ENCODE measurements around the gene SLC22A23.
"Not testable (repeated sequence)": the region's sequence is repeated elsewhere in the genome, so short reads cannot be mapped to it uniquely, and the experiment has no call there.

The SLC22A23 gene

DNA sequence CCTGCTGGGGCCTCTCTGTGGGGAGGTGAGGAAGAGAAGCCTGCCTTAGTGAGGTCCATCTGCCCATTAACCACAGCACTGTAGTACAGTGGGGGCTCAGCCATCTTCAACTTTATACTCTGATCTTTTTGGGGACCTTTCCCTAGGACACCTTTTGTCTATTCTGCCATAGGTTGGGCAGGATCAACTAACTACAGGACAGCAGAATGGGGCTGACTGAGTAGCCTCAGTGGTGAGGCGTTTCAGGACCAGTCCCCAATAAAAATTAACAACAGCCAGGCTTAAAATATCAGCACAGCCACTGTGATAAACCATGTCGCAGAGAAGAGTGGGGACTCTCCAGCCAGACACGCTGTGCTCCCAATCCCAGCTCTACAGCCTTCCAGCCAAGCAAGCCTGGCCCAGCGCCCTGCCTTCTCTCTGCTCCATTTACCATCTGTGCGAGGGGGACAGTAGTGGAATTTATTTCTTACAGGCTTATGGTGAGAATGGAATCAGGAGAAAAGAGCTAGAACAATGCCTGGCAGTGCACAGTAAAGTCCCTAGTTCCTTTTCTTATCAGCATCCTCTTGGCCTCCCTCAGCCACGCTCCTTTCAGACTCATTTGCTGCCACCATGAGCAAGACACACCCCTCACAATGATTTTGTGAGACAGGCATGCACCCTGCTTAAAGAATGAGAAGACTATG is 75.5 kb downstream of the SLC22A23 start:
- FAIRE-seq (no peak), DNase-seq (ENCODE audit: insufficient read length, low spot score) (no peak)
- TF ChIP-seq, protein P1, sequence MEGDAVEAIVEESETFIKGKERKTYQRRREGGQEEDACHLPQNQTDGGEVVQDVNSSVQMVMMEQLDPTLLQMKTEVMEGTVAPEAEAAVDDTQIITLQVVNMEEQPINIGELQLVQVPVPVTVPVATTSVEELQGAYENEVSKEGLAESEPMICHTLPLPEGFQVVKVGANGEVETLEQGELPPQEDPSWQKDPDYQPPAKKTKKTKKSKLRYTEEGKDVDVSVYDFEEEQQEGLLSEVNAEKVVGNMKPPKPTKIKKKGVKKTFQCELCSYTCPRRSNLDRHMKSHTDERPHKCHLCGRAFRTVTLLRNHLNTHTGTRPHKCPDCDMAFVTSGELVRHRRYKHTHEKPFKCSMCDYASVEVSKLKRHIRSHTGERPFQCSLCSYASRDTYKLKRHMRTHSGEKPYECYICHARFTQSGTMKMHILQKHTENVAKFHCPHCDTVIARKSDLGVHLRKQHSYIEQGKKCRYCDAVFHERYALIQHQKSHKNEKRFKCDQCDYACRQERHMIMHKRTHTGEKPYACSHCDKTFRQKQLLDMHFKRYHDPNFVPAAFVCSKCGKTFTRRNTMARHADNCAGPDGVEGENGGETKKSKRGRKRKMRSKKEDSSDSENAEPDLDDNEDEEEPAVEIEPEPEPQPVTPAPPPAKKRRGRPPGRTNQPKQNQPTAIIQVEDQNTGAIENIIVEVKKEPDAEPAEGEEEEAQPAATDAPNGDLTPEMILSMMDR (IDR thresholded peaks at IDR 0.05; ENCODE audit: insufficient read depth, missing control alignments) = no peak

DNA sequence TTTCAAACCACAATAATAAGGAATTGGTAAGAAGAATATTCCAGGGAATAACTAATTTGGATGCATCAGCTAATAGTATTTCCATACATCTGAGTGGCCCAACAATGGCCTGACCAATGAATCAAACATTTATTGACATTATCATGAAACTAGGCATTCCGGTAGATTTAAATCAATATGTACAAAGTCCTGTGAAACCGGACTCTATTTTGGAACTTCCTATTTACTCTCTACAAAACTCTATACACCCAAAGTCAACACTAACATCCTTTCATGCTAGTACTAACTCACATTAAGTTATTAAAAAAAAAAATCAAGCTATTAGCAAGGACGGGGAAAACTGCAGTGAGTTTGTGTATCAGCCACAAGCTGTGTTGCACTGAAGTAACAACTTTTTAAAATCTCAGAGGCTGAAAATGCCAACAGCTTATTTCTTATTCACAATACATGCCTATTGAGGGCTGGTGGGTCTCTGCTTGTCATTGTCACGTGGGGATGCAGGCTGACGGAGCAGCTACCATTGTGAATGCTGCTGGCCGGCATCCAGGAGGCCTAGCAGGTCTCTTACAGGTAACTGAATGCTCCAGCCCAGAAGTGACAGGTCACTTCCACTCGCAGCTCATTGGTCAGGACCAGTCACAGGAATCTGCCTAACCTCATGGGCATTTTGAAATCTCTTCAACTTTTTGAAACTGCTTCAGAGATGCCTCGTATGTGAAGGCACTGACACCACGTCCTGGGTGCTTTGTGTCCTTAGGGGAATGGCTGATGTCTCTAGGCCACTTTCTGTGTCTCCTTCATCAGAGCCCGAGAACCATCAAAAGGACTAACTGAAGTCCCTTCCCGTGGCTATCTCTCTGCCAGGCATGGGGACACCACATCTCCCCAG is 76.3 kb downstream of the SLC22A23 start:
- FAIRE-seq = no peak
- TF ChIP-seq, protein P1 (IDR thresholded peaks at IDR 0.05; ENCODE audit: insufficient read depth, missing control alignments) = no peak
- no peak for DNase-seq (ENCODE audit: insufficient read length, low spot score)

DNA sequence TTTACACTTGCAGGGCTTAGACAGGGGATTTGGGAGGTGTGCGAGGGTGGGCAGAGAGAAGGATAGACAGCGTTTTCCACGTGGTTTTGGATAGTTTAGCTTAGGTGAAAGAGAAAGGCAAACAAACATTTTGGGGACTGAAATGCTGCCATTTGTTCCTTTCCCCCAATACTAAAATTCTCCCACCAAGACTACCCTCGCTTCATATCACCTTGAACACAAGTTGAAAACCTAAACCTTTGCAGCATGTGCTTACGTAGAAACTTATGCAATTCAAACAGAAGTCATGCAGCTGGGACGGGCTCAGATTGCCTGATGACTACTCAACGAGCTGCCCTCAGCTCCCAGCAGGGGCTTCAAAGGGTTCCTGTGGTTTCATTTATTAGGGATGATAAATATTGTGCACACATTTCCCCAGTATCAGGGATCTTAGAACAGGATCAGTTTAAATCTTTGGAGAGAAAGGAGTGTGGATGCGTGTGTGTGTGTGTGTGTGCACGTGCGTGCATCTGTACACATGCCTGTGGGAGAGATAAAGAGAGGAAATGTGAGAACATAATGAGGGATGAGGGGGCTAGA is 77.3 kb downstream of the SLC22A23 start:
- TF ChIP-seq, protein P1 (IDR thresholded peaks at IDR 0.05; ENCODE audit: insufficient read depth, missing control alignments) = no peak
- DNase-seq (ENCODE audit: insufficient read length, low spot score) (no peak), FAIRE-seq (no peak)

DNA sequence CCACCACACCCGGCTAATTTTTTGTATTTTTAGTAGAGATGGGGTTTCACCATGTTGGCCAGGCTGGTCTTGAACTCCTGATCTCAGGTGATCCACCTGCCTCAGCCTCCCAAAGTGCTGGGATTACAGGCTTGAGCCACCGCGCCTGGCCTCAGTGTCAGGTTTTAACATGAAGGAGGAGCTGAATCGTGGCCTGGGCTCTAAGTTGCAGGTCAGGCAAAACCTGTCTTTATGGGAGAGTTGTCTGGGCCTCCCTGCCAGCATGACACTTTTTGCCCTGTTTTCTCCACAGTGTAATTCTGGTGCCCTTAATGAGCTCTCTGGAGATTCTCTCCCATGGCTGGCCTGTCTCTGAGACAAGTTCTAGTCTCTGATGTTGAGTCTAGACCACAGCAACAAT is 78.0 kb downstream of the SLC22A23 start:
- DNase-seq (ENCODE audit: insufficient read length, low spot score); FAIRE-seq: not testable (repeated sequence)

DNA sequence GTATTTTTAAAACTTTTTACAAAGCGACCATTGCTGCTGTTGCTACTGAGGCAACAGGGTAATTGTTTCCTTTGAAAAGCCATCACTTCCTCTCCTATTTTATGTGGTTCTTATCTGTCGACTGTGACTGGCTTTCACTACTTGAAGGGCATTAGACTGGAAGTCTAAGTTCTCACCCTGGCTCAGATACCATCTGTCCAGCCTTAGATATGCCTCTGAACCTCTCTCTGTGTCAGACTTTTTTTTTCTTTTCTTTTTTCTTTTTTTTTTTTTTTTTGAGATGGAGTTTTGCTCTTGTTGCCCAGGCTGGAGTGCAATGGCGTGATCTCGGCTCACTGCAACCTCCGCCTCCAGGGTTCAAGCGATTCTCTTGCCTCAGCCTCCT is 78.5 kb downstream of the SLC22A23 start:
- FAIRE-seq; DNase-seq (ENCODE audit: insufficient read length, low spot score): not testable (repeated sequence)

DNA sequence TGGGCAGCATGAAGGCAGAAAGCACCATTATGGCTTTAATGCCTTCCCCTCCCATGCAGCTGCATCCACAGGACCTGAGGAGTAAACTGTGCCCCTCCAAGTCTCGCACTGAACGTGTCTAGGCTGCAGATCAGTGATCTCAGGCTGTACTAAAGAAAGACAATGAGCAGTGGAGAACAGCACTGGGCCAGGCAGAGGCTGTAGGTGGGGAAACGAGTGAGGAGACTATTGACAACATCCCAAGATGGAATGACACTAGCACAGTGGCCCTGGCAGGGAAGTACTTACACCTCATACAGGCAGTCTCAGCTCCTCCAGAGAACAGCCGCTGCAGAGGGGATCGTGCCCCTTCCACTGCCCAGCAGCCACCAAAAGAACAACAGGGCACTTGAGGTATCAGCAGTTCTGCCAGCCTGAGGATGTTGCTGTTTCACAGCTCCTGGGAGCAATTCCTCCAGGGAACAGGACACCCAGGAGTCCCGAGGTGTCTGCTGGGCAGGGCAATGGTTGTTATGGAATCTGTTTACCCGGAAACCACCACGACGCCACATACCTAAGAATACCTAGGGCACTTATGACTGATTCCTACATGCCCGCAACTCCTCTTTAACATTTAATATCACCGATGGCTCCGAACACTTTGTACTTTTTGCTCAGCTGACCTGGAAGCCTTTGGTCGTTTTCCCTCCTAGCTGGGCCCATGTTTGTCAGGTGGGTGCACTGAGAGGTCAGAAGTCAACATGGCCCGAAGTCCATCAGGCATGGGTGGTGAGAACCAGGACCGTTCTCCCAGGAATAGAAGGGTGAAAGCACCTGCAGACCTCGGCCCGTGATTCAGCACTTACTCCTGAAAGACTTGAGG is 79.1 kb downstream of the SLC22A23 start:
- no peak for FAIRE-seq
- TF ChIP-seq, protein P1 (IDR thresholded peaks at IDR 0.05; ENCODE audit: insufficient read depth, missing control alignments) = no peak
- DNase-seq (ENCODE audit: insufficient read length, low spot score) = no peak

DNA sequence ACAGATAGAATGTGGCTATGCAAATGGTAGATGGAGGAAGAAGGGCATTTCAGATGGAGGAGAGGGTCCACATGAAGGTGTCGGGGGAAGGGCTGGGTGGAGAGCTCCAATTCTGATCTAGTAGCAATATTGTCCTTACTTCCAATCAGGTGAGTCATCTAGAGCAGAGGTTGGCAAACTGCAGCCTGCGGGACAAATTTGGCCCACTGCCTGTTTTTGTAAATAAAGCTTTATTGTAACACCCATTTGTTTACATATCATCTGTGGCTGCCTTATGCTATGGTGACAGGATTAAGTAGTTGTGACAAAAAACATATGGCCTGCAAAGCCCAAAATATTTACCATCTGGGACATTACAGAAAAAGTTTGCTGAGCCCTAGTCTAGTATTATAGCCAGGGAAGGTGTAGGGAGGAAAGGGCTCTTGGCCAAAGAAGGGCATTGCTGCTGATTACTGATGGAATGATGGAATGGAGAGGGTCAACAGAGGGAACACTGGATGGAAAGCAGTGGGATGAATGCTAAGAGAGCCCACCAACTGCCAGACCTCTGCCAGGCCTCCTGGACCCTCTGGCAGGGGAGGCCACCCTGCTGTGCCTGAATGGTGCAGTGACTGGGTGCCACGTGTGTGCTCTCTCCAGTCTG is 79.8 kb downstream of the SLC22A23 start:
- no peak for DNase-seq (ENCODE audit: insufficient read length, low spot score)
- TF ChIP-seq, protein P1 (IDR thresholded peaks at IDR 0.05; ENCODE audit: insufficient read depth, missing control alignments) = no peak
- no peak for FAIRE-seq

All from D721Med (cell line).